HepG2 (cell line): Measurements from ENCODE around the gene PLCB4. TPM values are rescaled to one million over a fixed set of nuclear protein-coding genes. Genes with fewer than 3 reads are reported as not detected.

Source experiments
- DMAP1 ChIP-seq: IDR thresholded peaks from 2 replicates; pipeline ENCODE4 v1.6.1; 2016
- EEA1 ChIP-seq: sonication (generic); formaldehyde crosslinking; IDR thresholded peaks from 2 replicates; pipeline ENCODE4 v1.5.1; 2020; ENCODE audit warnings: mild to moderate bottlenecking, missing genetic modification reagents, borderline replicate concordance
- ESRRA ChIP-seq: sonication (generic); formaldehyde crosslinking; IDR thresholded peaks from 2 replicates; pipeline ENCODE4 v1.5.1; 2020; ENCODE audit warnings: mild to moderate bottlenecking, low read depth, missing genetic modification reagents
- HES4 ChIP-seq: sonication (generic); formaldehyde crosslinking; IDR thresholded peaks from 2 replicates; pipeline ENCODE4 v1.9.0; 2021; ENCODE audit warnings: mild to moderate bottlenecking, missing genetic modification reagents, borderline replicate concordance
- NFKBIZ ChIP-seq: IDR thresholded peaks from 2 replicates; pipeline ENCODE4 v1.6.1; 2018; ENCODE audit warnings: missing genetic modification reagents, missing compliant biosample characterization
- RBFOX2 ChIP-seq: fragments of 200-400 bp; formaldehyde crosslinking; IDR thresholded peaks from 2 replicates; pipeline ENCODE4 v1.6.1; 2017; ENCODE audit warnings: low read depth, mild to moderate bottlenecking, low read length
- RFXANK ChIP-seq: IDR thresholded peaks from 2 replicates; pipeline ENCODE4 v1.6.1; 2016
- ZNF138 ChIP-seq: sonication (generic); formaldehyde crosslinking; IDR thresholded peaks from 2 replicates; pipeline ENCODE4 v1.5.0; 2020; ENCODE audit warnings: mild to moderate bottlenecking, low read depth, missing genetic modification reagents
- ZNF207 ChIP-seq: fragments of 450-650 bp; IDR thresholded peaks from 2 replicates; pipeline ENCODE4 v1.6.1; 2016; ENCODE audit warnings: antibody characterized with exemption, borderline replicate concordance
- ZNF251 ChIP-seq: sonication (generic); formaldehyde crosslinking; IDR thresholded peaks from 2 replicates; pipeline ENCODE4 v1.9.0; 2021; ENCODE audit warnings: mild to moderate bottlenecking, missing genetic modification reagents
- ZNF605 ChIP-seq: sonication (generic); formaldehyde crosslinking; IDR thresholded peaks from 2 replicates; pipeline ENCODE4 v1.8.0; 2022; ENCODE audit warnings: mild to moderate bottlenecking, missing genetic modification reagents
- ZSCAN25 ChIP-seq: sonication (generic); formaldehyde crosslinking; IDR thresholded peaks from 2 replicates; pipeline ENCODE4 v1.8.0; 2022; ENCODE audit warnings: mild to moderate bottlenecking, missing genetic modification reagents
- polyA plus RNA-seq, 8 experiments: library from polyadenylated mRNA; depleted of rRNA in 3 of 8; stranded (reverse) in 7 of 8; unstranded in 1 of 8; fragments of >200 nt; fragmentation: Illumina TruSeq in 4 of 8; extraction: Trizol in 4 of 8; gene quantifications; 2 replicates each; pipeline versions ENCODE4 v1.2.1 to v1.2.3, GENCODE V29; 2011 to 2016; ENCODE audit warnings: low read depth in 4 of 8, missing spikeins in 1 of 8, mixed read lengths in 1 of 8; ENCODE audit not compliant: insufficient read depth in 1 of 8
- total RNA-seq, 5 experiments: library from RNA; depleted of rRNA; stranded (reverse); fragments of >200 nt; fragmentation: Illumina TruSeq; extraction: Trizol; gene quantifications; 2 replicates each; pipeline ENCODE4 v1.2.3, GENCODE V29; 2016; ENCODE audit warnings: low read depth in 1 of 5
- TF ChIP-seq, protein P1 (sequence below): sonication (generic); formaldehyde crosslinking; IDR thresholded peaks from 2 replicates; pipeline ENCODE4 v1.8.0; 2022; ENCODE audit warnings: mild to moderate bottlenecking, missing genetic modification reagents; ENCODE audit not compliant: insufficient replicate concordance
- TF ChIP-seq, protein P2 (sequence below): sonication (generic); formaldehyde crosslinking; IDR thresholded peaks from 2 replicates; pipeline ENCODE4 v1.4.0; 2020; ENCODE audit warnings: low read depth, mild to moderate bottlenecking, missing genetic modification reagents
- TF ChIP-seq, protein P3 (sequence below): sonication (generic); formaldehyde crosslinking; IDR thresholded peaks from 2 replicates; pipeline ENCODE4 v1.8.0; 2022; ENCODE audit warnings: missing genetic modification reagents, mild to moderate bottlenecking, borderline replicate concordance
- TF ChIP-seq, protein P4 (sequence below): sonication (generic); formaldehyde crosslinking; IDR thresholded peaks from 2 replicates; pipeline ENCODE4 v1.8.1; 2023; ENCODE audit warnings: mild to moderate bottlenecking, moderate library complexity, missing genetic modification reagents
- TF ChIP-seq, protein P5 (sequence below): sonication (generic); formaldehyde crosslinking; IDR thresholded peaks from 2 replicates; pipeline ENCODE4 v1.5.0; 2020; ENCODE audit warnings: missing genetic modification reagents, mild to moderate bottlenecking, borderline replicate concordance

Gene PLCB4
- total and polyA plus RNA-seq, 2 of the 13 experiments (the other 11 are each of a cell fraction or from before 2014, with no cell fraction given), result 0.01 TPM; not detected in 1

DNA sequence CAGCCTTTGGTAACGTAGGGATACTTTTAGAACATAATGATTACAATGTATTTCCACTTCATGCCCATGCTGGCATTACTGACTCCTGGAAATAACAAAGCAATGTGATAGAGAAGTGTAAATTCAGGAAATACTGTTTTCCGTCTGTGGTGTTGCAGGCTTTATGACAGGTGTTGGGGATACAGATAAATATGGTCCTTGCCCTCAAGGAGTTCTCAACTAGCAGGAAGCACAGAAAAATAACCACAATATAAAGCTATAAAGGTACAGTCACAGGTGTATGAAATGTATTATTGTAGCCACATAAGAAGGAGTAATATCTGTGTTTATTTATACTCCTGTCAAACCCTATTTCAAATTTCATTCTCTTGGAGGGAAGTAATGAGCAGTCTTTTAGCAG, 432.6 kb downstream of the PLCB4 start (continued):
- TF ChIP-seq, protein P1, sequence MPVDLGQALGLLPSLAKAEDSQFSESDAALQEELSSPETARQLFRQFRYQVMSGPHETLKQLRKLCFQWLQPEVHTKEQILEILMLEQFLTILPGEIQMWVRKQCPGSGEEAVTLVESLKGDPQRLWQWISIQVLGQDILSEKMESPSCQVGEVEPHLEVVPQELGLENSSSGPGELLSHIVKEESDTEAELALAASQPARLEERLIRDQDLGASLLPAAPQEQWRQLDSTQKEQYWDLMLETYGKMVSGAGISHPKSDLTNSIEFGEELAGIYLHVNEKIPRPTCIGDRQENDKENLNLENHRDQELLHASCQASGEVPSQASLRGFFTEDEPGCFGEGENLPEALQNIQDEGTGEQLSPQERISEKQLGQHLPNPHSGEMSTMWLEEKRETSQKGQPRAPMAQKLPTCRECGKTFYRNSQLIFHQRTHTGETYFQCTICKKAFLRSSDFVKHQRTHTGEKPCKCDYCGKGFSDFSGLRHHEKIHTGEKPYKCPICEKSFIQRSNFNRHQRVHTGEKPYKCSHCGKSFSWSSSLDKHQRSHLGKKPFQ (CRISPR knock-in tag), result no peak
- TF ChIP-seq, protein P2, sequence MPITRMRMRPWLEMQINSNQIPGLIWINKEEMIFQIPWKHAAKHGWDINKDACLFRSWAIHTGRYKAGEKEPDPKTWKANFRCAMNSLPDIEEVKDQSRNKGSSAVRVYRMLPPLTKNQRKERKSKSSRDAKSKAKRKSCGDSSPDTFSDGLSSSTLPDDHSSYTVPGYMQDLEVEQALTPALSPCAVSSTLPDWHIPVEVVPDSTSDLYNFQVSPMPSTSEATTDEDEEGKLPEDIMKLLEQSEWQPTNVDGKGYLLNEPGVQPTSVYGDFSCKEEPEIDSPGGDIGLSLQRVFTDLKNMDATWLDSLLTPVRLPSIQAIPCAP, result no peak
- TF ChIP-seq ESRRA (CRISPR knock-in tag) (no peak), ZSCAN25 (CRISPR knock-in tag) (no peak), HES4 (CRISPR knock-in tag) (no peak), ZNF138 (CRISPR knock-in tag) (no peak), ZNF251 (CRISPR knock-in tag) (no peak), ZNF605 (CRISPR knock-in tag) (no peak), DMAP1 (no peak), RBFOX2 (no peak), ZNF207 (no peak), EEA1 (CRISPR knock-in tag) (no peak), RFXANK (CRISPR knock-in tag) (no peak), NFKBIZ (no peak)
- TF ChIP-seq, protein P3, sequence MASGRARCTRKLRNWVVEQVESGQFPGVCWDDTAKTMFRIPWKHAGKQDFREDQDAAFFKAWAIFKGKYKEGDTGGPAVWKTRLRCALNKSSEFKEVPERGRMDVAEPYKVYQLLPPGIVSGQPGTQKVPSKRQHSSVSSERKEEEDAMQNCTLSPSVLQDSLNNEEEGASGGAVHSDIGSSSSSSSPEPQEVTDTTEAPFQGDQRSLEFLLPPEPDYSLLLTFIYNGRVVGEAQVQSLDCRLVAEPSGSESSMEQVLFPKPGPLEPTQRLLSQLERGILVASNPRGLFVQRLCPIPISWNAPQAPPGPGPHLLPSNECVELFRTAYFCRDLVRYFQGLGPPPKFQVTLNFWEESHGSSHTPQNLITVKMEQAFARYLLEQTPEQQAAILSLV (CRISPR knock-in tag), result no peak
- TF ChIP-seq, protein P4, sequence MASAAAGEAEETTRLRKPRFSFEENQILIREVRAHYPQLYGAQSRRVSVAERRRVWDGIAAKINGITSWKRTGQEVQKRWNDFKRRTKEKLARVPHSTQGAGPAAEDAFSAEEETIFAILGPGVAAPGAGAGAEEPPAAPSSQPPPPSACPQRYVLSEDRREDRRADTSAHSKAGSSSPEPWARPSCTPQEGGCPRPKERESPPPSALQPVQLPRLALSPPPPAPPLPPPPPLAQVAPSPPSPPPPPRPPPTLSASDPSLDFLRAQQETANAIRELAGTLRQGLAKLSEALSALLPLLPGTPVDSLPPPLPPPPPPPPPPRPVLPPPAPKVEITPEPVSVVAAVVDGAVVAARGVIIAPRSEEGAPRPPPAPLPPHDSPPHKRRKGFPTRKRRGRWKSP, result no peak
- TF ChIP-seq, protein P5, sequence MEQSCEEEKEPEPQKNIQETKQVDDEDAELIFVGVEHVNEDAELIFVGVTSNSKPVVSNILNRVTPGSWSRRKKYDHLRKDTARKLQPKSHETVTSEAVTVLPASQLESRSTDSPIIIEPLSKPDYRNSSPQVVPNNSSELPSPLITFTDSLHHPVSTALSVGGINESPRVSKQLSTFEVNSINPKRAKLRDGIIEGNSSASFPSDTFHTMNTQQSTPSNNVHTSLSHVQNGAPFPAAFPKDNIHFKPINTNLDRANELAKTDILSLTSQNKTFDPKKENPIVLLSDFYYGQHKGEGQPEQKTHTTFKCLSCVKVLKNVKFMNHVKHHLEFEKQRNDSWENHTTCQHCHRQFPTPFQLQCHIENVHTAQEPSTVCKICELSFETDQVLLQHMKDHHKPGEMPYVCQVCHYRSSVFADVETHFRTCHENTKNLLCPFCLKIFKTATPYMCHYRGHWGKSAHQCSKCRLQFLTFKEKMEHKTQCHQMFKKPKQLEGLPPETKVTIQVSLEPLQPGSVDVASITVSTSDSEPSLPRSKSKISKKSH (CRISPR knock-in tag), result no peak
